ENCODE data around the gene TTC33. TPM values are rescaled to one million over a fixed set of nuclear protein-coding genes. Genes with fewer than 3 reads are reported as not detected.

The TTC33 gene
- polyA plus RNA-seq, 1 of the 3 experiments (the other 2 are of a cell fraction) = 2.2 TPM

GRCh38 chr5:40778133-40778532 is 22.4 kb upstream of the TTC33 start:
- H3K9ac ChIP-seq = no peak overlapping the region
- H3F3A ChIP-seq (replicated peaks; ENCODE audit: insufficient read depth) = peaks cover 5% of the 10 kb centered on the region
- DNase-seq = no peak
- H3K36me3 ChIP-seq (replicated peaks in 1 of 2; ENCODE audit: control insufficient read depth in 1 of 2, insufficient read depth in 2 of 2, low read length in 1 of 2) = peaks cover 33 to 35% of the 10 kb centered on the region in 2 experiments
- ChIA-PET CTCF (interaction anchor here (0.9 to 1.6 kb wide), 3 partner anchors 9 to 101 kb away, joined by 3 to 4 read pairs (median 3); partner anchors contain the start of gene TTC33), POLR2A (no interaction called here)
- H3K27ac ChIP-seq (ENCODE audit: low read depth in 2 of 2, low read length in 1 of 2) = no peak overlapping the region
- TF ChIP-seq, protein P1, sequence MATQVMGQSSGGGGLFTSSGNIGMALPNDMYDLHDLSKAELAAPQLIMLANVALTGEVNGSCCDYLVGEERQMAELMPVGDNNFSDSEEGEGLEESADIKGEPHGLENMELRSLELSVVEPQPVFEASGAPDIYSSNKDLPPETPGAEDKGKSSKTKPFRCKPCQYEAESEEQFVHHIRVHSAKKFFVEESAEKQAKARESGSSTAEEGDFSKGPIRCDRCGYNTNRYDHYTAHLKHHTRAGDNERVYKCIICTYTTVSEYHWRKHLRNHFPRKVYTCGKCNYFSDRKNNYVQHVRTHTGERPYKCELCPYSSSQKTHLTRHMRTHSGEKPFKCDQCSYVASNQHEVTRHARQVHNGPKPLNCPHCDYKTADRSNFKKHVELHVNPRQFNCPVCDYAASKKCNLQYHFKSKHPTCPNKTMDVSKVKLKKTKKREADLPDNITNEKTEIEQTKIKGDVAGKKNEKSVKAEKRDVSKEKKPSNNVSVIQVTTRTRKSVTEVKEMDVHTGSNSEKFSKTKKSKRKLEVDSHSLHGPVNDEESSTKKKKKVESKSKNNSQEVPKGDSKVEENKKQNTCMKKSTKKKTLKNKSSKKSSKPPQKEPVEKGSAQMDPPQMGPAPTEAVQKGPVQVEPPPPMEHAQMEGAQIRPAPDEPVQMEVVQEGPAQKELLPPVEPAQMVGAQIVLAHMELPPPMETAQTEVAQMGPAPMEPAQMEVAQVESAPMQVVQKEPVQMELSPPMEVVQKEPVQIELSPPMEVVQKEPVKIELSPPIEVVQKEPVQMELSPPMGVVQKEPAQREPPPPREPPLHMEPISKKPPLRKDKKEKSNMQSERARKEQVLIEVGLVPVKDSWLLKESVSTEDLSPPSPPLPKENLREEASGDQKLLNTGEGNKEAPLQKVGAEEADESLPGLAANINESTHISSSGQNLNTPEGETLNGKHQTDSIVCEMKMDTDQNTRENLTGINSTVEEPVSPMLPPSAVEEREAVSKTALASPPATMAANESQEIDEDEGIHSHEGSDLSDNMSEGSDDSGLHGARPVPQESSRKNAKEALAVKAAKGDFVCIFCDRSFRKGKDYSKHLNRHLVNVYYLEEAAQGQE (IDR thresholded peaks at IDR 0.05; ENCODE audit: low read depth, low read length) = no peak
- TF ChIP-seq GATA2 (CRISPR knock-in tag; IDR thresholded peaks at IDR 0.05) = no peak
- TF ChIP-seq FOXM1 (IDR thresholded peaks at IDR 0.05; ENCODE audit: low read depth) = no peak
- no peak for TF ChIP-seq NRF1 (IDR thresholded peaks at IDR 0.05; ENCODE audit: low read depth, low read length)
- TF ChIP-seq TAF1 (IDR thresholded peaks at IDR 0.05; ENCODE audit: borderline replicate concordance, low read depth, low read length) = no peak
- TF ChIP-seq ZBTB33 (IDR thresholded peaks at IDR 0.05; ENCODE audit: borderline replicate concordance, low read depth) = no peak
- TF ChIP-seq, protein P2, sequence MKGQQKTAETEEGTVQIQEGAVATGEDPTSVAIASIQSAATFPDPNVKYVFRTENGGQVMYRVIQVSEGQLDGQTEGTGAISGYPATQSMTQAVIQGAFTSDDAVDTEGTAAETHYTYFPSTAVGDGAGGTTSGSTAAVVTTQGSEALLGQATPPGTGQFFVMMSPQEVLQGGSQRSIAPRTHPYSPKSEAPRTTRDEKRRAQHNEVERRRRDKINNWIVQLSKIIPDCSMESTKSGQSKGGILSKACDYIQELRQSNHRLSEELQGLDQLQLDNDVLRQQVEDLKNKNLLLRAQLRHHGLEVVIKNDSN (IDR thresholded peaks at IDR 0.05; ENCODE audit: borderline replicate concordance, low read depth) = no peak
- no peak for TF ChIP-seq FOXJ3 (CRISPR knock-in tag; IDR thresholded peaks at IDR 0.05)
- TF ChIP-seq EZH2phosphoT487 (IDR thresholded peaks at IDR 0.05; ENCODE audit: borderline replicate concordance, low read depth) = no peak
- TF ChIP-seq CHD2 (IDR thresholded peaks at IDR 0.05; ENCODE audit: low read length, partially characterized antibody) = no peak
- no peak for TF ChIP-seq RAD21 (IDR thresholded peaks at IDR 0.05; ENCODE audit: low read length)
- TF ChIP-seq, protein P3, sequence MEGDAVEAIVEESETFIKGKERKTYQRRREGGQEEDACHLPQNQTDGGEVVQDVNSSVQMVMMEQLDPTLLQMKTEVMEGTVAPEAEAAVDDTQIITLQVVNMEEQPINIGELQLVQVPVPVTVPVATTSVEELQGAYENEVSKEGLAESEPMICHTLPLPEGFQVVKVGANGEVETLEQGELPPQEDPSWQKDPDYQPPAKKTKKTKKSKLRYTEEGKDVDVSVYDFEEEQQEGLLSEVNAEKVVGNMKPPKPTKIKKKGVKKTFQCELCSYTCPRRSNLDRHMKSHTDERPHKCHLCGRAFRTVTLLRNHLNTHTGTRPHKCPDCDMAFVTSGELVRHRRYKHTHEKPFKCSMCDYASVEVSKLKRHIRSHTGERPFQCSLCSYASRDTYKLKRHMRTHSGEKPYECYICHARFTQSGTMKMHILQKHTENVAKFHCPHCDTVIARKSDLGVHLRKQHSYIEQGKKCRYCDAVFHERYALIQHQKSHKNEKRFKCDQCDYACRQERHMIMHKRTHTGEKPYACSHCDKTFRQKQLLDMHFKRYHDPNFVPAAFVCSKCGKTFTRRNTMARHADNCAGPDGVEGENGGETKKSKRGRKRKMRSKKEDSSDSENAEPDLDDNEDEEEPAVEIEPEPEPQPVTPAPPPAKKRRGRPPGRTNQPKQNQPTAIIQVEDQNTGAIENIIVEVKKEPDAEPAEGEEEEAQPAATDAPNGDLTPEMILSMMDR (IDR thresholded peaks at IDR 0.05) = no peak
- no peak for TF ChIP-seq FOSL2 (IDR thresholded peaks at IDR 0.05; ENCODE audit: borderline replicate concordance, low read depth)
- no peak for TF ChIP-seq MXI1 (IDR thresholded peaks at IDR 0.05; ENCODE audit: low read depth, low read length)
- no peaks in the 10 kb centered on the region for H3K27me3 ChIP-seq (ENCODE audit: insufficient read depth)
- H3K4me3 ChIP-seq (ENCODE audit: low read depth in 2 of 2, low read length in 1 of 2) = no peak overlapping the region
- H4K20me1 ChIP-seq (ENCODE audit: insufficient read depth) = peaks cover 44% of the 10 kb centered on the region
- H3K4me2 ChIP-seq = no peak overlapping the region
- no peaks in the 10 kb centered on the region for H3K9me3 ChIP-seq
- H3K79me2 ChIP-seq (ENCODE audit: insufficient read depth) = peaks cover 78% of the 10 kb centered on the region
- H3K4me1 ChIP-seq (ENCODE audit: control insufficient read depth in 1 of 2, insufficient read depth in 2 of 2, low read depth in 1 of 2, low read length in 1 of 2) = peaks cover 0 to 11% of the 10 kb centered on the region in 2 experiments; a peak in 2 of 4 replicates
- no peaks in the 10 kb centered on the region for H3K9me2 ChIP-seq
- H2AFZ ChIP-seq (ENCODE audit: low read depth) = no peak overlapping the region
- WGBS (ENCODE audit: low lambda C conversion rate) = 91% methylated on average over 1 of the region's 1 CpG

All from SK-N-SH (cell line).